HG03558 (cell line): ENCODE measurements around the gene YBX1.
"Not testable (repeated sequence)": the region's sequence is repeated elsewhere in the genome, so short reads cannot be mapped to it uniquely, and the experiment has no call there.

Experiments used
- ATAC-seq: cut with Tn5 transposase; IDR thresholded peaks from one replicate; pipeline ENCODE4 v1.9.1; 2021; ENCODE audit warnings: moderate number of reproducible peaks; ENCODE audit not compliant: unreplicated experiment; ENCODE audit errors: extremely low read depth

YBX1 gene

DNA sequence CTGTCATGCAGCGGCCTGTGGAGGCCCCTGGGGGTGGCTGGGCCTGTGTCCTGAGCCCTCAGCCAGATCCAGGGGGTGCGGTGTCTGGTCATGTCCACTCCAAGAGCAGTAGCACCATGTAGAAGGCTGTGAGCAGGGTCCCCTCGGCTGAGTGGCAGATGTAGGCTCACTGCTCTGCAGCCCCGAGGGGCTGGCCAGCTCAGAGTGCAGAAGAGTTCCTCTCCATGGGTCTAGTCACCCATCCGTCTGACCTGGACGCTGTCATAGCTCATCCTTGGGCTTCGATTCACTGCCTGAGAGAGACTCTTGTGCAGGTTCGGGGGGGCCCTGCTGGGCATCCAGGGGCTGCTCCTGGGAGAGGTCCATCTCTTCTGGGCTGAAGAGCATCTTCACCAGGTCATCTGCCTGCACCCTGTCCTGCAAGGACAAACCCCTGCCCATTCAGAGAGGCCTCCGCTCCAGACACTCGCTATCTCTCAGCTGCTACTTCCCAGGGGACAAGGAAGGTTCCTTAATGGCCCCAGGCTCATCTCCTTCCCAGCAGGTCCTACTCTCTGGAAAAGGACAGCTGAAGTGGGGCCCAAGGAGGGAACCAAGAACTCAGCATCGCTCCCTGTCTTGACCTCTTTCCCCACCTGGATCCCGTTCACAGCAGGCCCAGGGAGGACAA is 64.4 kb downstream of the YBX1 start:
- no peak for ATAC-seq

DNA sequence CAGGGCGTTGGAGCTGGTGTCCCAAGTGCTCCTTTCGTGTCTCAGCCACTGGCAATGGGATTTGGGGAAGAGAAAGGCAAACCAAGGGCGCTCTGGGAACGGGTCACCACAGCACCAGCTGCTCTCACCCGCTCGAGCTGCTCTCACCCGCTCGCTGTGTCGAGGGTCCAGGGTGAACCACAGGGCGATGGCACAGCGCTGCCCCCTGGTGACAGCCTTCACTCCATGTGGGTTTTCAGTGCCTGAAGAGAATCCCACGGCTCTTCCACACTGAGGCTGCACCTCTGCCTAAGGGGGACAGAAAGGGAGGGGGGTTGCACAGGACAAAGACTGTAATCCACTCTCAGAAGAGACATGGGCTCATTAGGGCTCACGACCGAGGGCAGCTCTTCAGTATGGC is 64.9 kb downstream of the YBX1 start:
- ATAC-seq, result no peak

DNA sequence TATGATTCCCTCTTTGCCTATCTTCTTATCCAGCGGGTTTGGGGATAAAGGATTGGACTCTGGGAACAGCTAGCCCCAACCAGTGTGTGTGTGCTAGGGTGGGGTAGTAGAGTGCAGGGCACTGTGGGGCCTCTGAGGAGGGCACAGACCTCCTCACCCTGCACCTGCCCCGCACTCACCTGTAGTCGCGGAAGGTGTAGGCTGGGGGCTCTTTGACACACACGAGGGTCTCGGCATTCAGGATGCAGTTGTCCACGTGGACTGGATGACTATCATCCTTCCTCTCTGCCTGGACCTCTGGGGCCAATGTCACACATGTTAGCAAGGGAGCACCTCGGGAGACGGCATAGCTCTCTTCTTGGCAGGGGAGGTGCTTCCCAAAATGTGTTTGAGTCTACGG is 65.8 kb downstream of the YBX1 start:
- no peak for ATAC-seq

DNA sequence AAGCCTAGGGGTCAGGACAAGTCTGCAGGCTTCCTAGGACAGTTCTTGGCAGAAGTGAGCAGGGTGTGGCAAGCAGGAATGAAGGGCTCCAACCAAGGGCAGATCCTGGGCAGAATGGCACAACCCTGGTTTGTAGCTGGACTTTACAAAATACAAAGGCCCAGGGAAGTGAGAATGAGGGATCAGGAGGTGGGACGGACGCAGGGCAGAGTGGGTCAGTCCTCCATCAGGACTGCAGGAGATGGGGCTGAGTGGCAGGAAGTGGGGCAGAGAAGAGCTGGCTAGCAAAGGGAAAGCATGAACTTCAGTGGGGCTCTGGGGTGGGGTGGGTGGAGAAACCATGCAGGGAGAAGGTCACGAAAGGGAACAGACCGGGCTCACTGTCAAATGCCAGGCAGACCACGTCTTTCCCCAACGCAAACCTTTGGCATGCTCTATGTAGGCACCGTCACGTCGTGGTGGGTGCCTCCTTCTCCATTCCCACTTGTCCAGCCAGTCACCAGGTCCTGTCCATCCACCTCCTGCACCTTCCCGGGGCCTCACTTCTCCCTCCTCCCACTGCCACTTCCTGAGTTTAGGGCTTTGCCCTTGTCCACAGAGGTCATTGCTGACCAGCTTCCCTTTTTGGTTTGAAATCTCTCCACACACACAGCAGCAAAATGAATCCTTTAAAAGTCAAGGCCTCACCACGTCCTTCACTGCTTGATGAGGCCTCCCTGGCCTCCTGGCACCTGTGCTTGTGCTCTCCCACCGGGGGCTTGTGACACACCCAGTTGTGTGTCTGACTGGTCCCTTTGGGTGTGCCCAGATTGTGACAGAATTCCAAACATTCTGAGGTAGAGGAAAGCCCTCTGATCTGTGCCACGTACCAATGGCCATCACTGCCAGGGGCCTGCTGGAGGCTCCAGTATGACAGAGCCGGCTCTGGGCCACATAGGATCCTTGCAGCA is 66.5 kb downstream of the YBX1 start:
- no peak for ATAC-seq

DNA sequence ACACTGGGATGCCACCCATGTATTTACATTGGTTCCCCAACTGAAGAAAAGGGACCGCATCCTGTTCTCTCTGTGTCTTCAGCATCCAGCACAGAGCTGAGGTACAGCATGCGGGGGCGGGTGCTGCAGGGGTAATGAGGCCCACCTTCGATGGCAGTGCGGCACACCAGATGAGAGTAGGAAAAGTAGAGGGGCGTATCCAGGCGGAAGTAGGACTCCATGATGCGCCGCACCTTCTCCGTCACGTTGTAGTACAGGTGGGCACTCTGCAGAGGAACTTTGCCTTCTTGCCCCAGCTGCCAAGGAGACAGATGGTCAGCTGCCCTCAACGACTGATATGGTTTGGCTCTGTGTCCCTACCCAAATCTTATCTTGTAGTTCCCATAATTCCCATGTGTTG is 67.8 kb downstream of the YBX1 start:
- ATAC-seq, result no peak

DNA sequence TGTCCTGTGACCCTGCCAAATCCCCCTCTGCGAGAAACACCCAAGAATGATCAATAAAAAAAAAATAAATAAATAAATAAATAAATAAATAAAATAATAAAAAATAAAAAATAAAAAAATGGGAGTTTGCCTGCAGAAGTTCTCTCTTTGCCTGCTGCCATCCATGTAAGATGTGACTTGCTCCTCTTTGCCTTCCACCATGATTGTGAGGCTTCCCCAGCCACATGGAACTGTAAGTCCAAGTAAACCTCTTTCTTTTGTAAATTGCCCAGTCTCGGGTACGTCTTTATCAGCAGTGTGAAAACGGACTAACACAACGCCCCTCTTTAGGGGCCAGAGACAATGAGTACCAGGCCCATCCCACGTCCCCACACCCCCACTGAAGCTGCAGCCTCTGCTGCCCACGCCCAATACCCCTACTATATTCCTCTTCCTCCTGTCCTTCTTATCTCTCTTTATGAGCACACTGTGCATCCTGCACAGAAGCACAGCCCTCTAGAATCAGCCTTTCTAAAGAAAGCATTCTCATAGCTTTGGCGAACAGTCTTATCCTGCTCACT is 69.4 kb downstream of the YBX1 start:
- ATAC-seq, result not testable (repeated sequence)

DNA sequence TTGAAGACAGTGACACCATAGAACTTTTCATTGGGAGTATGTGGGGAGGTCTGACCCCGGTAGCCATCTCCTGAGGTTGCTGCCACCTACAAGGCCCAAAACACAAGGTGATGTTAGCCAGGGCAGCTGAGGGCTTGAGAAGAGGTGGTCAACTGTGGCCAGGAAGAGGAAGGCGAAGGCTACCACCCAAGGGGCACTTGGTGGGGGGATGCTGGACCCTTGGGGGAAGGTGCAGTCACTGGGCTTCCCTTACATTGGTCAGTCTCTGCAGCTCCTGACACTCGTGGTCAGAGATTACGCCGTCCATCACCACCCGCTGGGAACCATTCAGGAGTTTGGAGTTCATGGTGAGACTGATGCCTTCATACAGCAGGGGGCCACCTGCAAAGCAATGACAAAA is 70.1 kb downstream of the YBX1 start:
- no peak for ATAC-seq

DNA sequence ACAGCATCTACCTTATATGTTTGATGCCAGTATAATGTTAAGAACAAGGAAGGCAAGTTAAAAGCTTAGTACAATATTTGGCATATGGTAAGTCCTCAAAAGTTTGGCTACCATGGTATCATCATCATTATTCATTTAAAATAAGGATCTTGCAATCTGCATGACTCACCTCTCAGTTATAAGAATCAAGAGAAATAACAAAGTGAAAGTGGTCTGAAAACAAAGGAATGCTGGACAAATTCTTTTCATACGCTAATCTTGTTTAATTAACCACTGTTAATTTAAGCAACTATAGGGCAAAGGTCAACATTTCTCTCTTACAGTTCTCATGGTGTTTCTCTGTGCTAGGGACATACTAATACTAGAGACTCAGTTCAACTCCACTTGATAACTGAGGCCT is 70.9 kb downstream of the YBX1 start:
- no peak for ATAC-seq
